OCI-LY3 (cell line): ENCODE measurements around the gene CADPS.

Experiments
- EZH2phosphoT487 ChIP-seq: fragments of 200-600 bp; shearing (Covaris generic); IDR thresholded peaks from 2 replicates; pipeline ENCODE4 v1.6.1; 2018; ENCODE audit warnings: antibody characterized with exemption, mixed run types, low read depth
- TF ChIP-seq, protein P1 (sequence below): fragments of 200-600, 300-600 bp; sonication (generic); IDR thresholded peaks from 2 replicates; pipeline ENCODE4 v1.5.1; 2014; ENCODE audit warnings: antibody characterized with exemption, low read length, low read depth

DNA sequence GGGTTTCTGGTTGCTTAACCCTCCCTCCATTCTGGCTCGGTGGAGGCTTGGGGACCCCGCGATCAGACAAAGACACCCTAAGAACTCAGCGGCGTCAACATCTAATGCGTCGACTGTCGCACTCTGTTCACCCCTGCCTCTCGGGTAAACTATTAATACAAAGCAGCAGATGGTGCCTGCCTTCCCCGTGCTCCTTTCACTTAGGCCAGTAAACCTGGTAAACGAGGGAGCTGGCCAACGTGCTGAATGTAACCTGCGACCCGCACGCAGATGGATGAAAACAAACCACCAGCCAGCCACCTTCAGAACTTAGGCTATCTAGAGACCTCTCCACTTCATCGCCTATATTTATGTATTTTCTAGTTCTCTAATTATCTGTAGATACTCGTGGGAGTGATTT is 848 bp upstream of the CADPS start:
- TF ChIP-seq, protein P1, sequence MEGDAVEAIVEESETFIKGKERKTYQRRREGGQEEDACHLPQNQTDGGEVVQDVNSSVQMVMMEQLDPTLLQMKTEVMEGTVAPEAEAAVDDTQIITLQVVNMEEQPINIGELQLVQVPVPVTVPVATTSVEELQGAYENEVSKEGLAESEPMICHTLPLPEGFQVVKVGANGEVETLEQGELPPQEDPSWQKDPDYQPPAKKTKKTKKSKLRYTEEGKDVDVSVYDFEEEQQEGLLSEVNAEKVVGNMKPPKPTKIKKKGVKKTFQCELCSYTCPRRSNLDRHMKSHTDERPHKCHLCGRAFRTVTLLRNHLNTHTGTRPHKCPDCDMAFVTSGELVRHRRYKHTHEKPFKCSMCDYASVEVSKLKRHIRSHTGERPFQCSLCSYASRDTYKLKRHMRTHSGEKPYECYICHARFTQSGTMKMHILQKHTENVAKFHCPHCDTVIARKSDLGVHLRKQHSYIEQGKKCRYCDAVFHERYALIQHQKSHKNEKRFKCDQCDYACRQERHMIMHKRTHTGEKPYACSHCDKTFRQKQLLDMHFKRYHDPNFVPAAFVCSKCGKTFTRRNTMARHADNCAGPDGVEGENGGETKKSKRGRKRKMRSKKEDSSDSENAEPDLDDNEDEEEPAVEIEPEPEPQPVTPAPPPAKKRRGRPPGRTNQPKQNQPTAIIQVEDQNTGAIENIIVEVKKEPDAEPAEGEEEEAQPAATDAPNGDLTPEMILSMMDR, result no peak
- TF ChIP-seq EZH2phosphoT487, result no peak
